NCI-H345 (cell line): ENCODE measurements around the gene GPRC5C.

Experiments used
- DNase-seq: peaks from one replicate; lab custom pipeline; 2025; lab: John Stamatoyannopoulos, UW

Gene GPRC5C, protein sequence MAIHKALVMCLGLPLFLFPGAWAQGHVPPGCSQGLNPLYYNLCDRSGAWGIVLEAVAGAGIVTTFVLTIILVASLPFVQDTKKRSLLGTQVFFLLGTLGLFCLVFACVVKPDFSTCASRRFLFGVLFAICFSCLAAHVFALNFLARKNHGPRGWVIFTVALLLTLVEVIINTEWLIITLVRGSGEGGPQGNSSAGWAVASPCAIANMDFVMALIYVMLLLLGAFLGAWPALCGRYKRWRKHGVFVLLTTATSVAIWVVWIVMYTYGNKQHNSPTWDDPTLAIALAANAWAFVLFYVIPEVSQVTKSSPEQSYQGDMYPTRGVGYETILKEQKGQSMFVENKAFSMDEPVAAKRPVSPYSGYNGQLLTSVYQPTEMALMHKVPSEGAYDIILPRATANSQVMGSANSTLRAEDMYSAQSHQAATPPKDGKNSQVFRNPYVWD

DNA sequence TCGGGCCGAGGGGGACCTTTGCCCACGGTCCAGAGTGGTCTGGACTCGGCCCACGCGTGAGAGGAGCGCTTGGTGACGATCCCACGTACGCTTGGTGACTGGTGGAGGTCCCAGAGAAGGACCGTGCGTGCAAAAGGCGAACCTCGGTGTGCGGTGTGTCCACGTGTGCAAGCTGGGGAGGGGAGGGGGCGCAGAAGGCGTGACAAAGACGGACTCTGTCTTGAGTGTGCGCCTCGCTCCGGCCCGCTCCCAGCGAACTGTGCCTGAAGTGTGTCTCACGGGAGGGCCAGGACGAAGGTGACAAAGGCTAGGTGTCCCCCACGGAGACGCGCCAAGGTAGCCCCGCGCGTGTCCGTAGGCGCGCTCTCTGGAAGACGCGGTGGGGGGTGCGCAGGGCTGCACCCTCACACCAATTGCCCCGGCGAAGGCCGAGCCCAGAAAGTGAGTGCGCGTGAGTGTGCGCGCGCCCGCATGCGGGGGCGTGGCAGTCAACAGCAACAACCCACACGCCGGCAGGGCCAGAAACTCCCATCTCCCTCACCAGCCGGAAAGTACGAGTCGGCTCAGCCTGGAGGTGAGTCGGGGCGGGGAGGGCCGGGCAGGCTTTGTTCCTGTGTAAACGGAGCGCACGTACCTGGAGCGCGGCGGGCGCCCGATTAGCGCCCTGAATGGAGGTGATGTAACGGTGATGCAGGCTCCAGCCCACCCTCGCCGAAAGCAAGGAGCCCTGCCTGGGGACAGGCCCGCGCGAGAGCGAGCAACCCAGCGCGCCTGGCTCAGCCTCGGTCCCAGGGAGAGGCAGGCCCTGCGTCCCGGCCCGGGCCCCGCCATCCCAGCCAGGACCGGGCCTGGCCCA lies at the start of gene GPRC5C:
TSS of gene GPRC5C (plus strand) at position 521 of the 856 bp plus-strand sequence. CDS start 7,689 bp downstream, outside the sequence.
- peak; percentile 92 for DNase-seq

GRCh38 chr17:74383141-74383540 lies 48.7 kb upstream of the GPRC5C start:
- no peak for DNase-seq

DNA sequence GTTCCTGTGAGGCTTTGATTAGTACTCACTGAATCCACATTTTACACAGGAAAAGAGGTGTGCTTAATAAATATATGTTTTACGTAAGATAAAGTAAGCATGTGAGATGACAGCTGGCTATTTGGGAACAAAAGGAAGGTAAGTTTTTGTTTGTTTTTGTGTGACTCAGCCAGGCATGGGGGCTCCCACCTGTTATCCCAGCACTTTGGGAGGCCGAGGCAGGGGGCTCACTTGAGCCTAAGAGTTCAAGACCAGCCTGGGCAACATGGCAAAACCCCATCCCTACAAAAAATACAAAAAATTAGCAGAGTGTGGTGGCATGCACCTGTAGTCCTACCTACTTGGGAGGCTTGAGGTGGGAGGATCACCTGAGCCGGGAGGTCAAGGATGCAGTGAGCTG lies 46.7 kb upstream of the GPRC5C start:
- DNase-seq: no peak

GRCh38 chr17:74386386-74386785 lies 45.5 kb upstream of the GPRC5C start:
- DNase-seq: no peak

- no peak for DNase-seq
These were observed 44.3 kb upstream of the GPRC5C start for GRCh38 chr17:74387365-74388218.

DNA sequence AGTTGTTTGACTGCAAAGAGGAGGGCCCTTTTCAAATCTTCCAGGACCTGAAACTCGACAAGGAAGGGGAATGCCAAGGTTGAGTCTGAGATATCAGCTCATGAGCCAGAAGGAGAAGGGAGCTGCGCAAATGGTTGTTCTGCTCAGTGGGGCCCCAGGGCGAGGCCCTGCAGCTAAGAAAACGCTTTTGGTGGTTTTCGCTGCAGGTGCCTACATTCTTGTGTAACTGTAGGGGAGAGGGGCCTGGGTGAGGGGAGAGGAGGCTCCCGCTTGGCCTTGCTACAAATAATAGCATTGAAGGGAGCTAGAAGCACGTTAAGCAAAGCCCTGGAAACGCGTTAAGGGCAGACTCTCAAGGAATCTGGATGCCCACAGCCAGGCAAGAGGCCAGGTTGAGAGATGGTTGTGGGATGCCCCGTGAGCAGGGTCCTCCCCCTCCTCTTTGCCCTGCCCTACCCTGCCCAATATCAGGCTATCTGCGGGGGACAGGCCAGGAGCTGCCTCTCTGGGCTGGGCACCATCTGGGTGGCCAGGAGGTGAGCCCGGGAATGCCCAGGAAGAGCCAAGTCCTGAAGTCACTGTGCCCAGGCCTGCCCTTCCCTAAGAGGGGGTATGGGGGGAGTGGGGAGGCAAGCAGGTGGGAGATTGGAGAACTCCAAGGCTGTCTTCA lies 42.7 kb upstream of the GPRC5C start:
- DNase-seq: no peak

GRCh38 chr17:74389937-74390679 lies 41.8 kb upstream of the GPRC5C start:
- no peak for DNase-seq

DNA sequence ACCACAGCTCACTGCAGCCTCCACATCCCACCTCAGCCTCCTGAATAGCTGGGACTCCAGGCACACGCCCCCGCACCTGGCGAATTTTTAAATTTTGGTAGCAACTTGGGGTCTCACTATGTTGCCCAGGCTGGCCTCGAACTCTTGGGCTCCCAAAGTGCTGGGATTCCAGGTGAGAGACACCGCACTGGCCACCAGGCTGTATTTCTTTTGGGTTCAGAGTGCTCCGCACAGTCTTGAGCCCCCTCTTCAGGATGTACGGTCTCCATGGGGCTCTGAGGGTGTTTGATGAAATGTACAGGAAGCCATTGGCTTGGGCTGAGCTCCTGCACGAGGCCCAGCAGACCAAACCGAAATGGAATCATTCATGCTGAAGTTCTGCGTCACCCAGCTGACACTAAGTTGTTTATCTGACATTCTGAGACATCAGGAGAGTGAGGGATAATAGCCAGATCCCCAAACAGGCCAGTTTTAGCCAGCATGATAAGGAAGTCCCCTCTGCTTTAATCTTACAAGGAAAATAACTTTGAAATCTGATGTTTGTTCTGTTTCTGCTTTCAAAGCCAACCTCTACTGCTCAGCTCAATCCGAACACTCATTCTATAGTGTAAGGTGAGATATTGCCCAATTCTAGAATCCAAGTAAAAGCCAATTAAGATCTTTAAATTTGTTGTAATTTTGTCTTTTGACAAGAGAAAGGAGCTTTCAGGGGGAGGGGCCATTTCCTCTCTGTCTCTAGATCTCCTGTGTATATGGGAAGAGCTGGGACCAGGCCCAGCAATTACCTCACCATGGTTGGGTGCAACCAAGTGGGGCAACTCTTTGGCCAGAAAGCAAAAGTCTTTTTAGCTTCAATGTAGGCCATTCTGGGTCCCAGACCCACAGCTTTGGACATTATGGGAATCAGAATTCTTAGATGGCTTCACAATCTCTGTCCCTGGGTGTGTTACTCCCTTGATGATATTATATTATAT lies 40.9 kb upstream of the GPRC5C start:
- no peak for DNase-seq

GRCh38 chr17:74391771-74392170 lies 40.1 kb upstream of the GPRC5C start:
- no peak for DNase-seq

DNA sequence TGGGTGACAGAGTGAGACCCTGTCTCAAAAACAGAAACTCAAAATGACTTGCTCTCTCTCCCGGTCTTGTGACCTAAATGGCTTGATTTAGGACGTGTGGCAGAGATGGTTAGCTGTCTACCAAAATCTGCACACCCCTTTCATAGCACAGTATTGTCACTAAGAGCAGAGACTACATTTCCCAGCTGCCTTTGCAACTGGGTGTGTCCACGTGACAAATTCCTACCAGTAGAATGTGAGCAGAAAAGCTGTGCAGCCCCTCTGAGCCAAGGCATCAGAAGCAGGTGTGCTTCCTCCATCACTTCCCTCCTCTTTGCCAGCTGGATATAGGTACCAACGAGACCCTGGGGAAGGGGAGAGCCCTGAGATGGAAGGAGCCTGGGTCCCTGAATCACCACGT lies 39.0 kb upstream of the GPRC5C start:
- no peak for DNase-seq

DNA sequence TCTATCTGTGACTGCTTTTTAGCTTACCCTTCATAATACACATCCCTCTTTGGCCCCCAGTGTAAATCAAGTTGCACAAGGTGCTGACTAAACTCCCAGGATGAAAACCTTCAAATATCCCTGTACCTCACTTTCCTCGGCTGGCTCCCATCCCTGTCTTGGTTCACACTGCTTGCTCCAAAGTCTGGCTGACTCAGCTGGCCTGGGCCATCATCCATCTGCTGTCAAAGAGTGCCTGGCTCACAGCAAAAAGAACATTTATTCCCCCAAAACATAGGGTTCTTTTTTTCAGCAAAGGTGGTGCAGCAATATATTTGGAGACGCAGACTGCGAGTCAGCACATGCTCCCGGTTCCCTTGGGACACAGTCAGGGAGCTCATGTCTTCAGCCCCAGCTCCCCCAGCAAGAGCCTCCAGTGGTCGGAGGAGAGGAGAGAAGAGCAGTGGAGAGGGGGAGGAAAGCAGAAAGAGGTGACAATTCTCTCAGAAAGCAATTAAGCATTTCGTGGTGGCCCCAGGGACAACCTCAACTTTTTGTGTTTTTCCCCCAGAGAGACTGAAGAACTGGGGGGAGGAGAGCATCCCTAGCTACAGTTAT lies 38.4 kb upstream of the GPRC5C start:
- DNase-seq: no peak

DNA sequence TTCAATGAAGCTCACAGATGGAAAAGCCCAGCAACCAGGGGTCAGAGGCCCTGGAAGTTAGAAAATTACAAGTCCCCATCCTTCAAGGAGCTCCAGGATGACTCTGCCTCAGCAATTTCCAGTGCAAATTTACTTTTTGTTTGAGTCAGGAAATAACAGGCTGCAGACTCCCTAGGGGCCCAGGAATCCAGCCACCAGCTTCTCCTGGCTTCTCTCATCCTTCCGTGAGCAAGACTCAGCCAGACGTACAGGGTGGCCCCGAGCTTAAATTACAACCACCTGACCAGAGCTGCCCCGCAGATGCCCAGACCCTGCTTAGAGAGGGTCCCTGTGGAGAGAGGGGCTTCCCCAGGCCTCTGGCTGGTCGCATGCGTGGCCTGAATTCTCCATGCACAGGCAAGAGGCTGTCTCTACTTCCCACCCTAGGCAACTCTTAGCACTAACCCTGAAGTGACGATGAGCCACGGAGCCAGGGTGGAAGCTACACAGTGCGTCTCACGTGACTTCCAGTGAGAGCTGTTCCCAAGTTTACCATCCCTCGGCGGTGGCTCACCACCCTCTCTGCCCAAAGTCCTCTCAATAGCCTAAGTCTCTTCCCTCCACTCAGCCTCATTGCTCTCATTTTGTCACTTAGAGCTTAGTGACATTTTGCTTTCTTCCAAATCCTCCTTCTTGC lies 37.5 kb upstream of the GPRC5C start:
- no peak for DNase-seq

DNA sequence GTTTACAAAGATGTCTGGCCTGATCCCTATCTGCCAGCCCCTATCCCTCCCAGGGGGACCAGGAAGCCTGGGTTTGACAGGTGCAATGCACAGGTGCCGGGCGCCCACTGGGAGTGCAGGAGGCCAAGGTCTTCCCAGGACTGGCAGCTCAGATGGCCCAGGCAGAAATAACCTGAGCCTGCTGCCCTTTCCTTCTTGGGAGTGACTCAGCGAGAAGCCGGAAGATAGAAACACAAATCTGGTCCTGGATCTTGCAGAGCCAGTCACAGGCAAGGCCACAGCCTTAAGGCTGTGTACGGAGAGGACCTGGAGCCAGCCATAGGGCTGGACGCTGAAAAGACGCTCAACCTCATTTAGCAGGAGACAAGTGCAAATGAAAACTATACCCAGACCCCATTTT lies 36.9 kb upstream of the GPRC5C start:
- no peak for DNase-seq

DNA sequence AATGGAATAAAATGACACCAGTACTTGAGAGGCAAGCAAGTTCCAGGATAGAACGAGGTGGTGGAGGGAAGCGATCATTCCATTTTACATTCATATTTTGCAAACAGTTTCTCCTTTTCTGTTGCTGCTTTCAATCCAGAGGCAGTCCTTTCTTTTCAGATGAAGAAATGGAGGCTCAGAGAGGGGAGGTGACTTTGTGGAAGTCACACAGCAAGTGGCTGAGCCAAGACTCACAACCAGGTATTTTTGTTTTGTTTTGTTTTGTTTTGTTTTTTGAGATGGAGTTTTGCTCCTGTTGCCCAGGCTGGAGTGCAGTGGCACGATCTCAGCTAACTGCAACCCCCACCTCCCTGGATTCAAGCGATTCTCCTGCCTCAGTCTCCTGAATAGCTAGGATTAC lies 35.3 kb upstream of the GPRC5C start:
- no peak for DNase-seq

GRCh38 chr17:74402048-74402447 lies 29.8 kb upstream of the GPRC5C start:
- no peak for DNase-seq

DNA sequence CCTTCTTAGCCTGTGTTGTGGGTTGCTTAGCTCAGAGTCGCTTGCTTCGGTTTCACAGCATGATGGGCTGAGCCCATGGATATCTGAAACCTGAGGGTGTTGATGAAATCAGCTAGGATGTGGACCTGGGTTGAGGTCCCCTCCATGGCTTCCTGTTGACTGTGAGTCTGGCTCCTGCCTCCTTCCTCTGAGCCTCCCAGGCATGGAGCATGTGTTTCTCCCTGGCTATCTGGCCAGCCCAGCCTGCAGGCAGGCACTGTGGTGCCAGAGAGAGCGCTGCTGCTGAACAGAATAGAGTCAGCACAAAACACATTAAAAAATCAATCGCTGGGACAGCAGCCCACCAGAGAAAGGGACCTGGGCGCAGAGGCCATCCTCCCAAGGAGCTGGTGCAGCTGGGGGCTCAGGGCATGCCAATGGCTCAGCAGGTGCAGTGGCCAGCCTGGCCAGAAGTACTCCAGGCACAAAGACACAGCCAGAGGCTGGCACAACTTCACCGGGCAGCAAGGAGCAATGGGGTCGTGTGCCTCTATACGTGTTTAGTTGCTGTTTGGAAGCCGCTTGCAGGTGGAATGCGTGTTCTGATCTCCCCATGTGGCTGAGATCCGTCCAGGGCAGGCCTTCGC lies 28.3 kb upstream of the GPRC5C start:
- no peak for DNase-seq

- DNase-seq: no peak
These were observed 27.7 kb upstream of the GPRC5C start for GRCh38 chr17:74404218-74404617.

DNA sequence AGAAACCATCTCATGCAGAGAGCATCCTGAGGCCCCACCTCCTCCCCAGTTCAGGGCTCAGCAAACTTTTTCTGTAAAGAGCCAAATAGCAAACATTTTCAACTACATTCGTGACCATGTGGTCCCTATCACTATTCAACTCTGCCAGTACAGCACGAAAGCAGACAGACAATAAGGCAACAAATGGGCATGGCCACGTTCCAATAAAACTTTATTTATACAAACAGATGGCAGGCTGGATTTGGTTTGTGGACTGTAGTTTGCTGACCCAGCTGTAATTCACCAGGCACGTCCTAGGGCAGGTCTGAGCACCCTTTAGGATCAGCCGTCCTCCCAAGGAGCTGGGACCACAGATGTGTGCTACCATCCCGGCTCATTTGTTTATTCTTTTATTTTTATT lies 27.1 kb upstream of the GPRC5C start:
- DNase-seq: no peak
